Coronary artery (tissue), 2 donors: ENCODE measurements around the gene TRIM71.
"Not testable (repeated sequence)": the region's sequence is repeated elsewhere in the genome, so short reads cannot be mapped to it uniquely, and the experiment has no call there.

Experiments used
- DNase-seq: peaks from one replicate; pipeline ENCODE4 v3.0.0-alpha.2; 2017; ENCODE audit warnings: low spot score
- H3K27ac ChIP-seq, 2 donors: fragments of 200-600 bp; sonication (generic); one replicate each; pipeline ENCODE4 v1.5.1; 2016 to 2019
- H3K4me3 ChIP-seq: fragments of 200-600 bp; sonication (generic); 2 replicates; pipeline ENCODE4 v1.5.1; 2016; ENCODE audit warnings: mild to moderate bottlenecking, moderate library complexity
- TF ChIP-seq, protein P1 (sequence below): fragments of 200-600 bp; sonication (generic); IDR thresholded peaks from one replicate; pipeline ENCODE4 v1.5.1; 2019; ENCODE audit warnings: antibody characterized with exemption

Gene TRIM71

DNA sequence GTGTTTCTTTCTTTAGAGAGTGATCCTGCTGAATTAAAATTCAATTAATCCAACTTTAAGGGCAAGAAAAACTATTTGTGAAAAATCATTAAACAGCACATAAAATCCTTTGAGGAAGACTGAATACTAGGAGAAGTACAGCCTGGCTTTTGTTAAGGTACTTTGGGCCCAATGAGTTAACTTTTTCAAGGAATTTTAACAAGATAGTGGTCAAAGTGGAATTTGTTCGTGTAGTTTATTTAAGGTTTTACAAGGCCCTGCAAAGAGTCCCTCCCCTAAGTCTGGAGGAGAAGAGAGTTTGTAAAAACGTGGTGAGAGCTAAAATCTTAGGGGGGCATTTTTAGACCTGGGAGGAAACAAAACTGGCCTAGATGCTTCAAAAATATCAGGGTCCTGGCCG is 26.0 kb upstream of the TRIM71 start:
- Histone ChIP-seq H3K27ac (no peak overlapping the region), H3K4me3 (no peak overlapping the region)
- no peak for DNase-seq
- TF ChIP-seq, protein P1, sequence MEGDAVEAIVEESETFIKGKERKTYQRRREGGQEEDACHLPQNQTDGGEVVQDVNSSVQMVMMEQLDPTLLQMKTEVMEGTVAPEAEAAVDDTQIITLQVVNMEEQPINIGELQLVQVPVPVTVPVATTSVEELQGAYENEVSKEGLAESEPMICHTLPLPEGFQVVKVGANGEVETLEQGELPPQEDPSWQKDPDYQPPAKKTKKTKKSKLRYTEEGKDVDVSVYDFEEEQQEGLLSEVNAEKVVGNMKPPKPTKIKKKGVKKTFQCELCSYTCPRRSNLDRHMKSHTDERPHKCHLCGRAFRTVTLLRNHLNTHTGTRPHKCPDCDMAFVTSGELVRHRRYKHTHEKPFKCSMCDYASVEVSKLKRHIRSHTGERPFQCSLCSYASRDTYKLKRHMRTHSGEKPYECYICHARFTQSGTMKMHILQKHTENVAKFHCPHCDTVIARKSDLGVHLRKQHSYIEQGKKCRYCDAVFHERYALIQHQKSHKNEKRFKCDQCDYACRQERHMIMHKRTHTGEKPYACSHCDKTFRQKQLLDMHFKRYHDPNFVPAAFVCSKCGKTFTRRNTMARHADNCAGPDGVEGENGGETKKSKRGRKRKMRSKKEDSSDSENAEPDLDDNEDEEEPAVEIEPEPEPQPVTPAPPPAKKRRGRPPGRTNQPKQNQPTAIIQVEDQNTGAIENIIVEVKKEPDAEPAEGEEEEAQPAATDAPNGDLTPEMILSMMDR: no peak

DNA sequence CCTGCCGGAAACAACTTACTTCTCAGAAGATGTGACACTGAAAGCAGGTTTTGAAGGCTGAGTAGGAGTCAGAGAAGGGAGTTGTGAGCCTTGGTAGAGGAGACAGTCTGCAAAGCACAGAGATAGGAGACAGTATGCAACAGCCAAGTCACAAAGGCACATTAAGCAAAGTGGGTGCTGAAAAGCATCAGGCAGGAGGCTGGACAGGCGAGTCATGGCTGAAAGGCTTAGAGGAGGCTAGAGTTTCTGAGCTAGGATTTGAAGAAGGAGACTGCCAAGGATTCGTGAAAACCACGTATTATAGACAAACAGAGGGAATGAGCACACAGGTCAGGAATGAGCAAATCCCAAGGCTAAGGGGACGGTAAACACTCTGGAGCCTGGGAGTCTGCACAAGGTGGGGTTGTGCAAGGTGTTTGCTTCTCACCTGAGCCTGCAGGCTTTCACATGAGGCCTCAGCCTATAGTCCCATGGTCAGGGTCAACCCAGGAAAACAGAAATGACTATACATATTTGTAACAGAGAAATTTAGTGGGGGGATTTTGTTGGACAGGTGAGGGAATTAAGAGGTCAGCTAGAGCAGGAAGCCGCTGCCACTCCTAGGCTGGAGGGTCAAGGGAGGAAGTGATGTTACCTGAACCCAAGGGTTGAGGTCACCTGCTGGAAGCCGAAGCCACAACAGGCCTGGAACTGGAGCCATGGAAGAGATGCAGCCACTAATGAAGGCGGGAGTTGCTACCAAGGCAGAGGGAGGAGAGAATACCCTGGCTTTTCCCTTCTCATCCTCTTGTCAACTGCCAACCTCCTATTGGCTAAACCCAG is 23.1 kb upstream of the TRIM71 start:
- TF ChIP-seq, protein P1: no peak
- Histone ChIP-seq H3K27ac (no peak overlapping the region), H3K4me3 (no peak overlapping the region)
- DNase-seq: no peak

DNA sequence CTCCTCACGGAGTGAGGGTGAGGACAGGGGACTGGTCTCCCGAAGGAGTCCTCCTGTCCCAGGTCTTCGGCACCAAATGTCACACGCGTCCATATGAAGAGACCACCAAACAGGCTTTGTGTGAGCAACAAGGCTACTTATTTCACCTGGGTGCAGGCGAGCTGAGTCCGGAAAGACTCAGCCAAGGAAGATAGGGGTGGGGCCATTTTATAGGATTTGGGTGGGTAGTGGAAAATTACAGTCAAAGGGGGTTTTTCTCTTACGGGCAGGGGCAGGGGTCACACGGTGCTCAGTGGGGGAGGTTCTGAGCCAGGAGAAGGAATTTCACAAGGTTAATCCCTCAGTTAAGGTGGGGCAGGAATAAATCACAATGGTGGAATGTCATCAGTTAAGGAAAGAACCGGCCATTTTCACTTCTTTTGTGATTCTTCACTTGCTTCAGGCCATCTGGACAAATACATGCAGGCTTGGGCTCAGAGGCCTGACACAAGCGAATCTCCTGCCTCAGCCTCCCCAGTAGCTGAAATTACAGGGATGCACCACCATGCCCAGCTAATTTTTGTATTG is 21.3 kb upstream of the TRIM71 start:
- H3K4me3 ChIP-seq, DNase-seq, H3K27ac ChIP-seq: not testable (repeated sequence)

DNA sequence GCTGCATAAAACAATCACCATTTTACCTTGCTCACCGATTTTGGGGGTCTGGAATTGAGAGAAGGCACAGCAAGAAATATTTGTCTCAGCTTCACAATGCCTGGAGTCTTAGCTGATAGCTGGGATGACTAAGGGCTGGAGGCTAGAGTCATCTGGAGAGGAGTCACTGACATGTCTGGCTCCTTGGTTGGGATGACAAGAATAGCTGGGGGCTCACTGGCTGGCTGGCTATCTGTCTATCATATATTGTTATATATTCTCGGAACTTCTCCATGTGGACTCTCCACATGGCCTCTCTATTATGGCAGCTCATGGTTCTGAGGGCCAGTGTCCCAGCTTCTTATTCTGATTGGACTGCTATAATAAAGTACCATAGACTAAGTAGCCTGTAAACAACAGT is 20.0 kb upstream of the TRIM71 start:
- no peak overlapping the region for H3K4me3 ChIP-seq
- TF ChIP-seq, protein P1: no peak
- no peak for DNase-seq

DNA sequence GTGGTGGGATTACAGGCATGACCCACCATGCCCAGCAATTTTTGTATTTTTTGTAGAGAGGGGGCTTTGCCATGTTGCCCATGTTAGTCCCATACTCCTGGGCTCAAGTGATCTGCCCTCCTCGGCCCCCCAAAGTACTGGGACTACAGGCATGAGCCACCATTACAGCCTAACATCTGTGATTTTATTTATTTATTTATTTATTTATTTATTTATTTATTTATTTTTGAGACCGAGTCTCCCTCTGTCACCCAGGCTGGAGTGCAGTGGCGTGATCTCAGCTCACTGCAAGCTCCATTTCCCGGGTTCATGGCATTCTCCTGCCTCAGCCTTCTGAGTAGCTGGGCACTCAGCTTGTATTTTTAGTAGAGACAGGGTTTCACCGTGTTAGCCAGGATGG is 16.4 kb upstream of the TRIM71 start:
- not testable (repeated sequence) for H3K27ac ChIP-seq, DNase-seq, H3K4me3 ChIP-seq

More for the DNA sequence above, 20.0 kb upstream of the TRIM71 start:
- no peak overlapping the region for H3K27ac ChIP-seq

DNA sequence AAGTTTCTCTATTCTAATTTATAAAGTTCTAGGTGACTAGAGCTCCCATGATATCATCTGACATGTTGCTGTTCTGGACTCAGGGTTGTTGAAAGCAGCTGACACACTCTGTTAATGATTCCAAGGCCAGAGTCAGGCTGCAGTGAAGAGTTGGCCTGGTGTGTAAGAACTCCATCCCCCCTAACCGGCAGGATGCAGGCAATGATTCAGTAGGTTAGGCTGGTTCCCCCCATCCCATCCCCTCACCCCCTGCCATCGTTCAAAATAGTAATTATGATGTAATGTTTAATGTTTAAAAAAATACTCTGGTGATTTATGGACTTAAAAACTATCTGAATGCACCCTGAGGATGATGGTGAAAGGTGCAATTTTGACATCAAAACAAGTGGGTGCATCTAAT is 4.6 kb upstream of the TRIM71 start:
- DNase-seq: no peak
- no peak overlapping the region for H3K4me3 ChIP-seq
- TF ChIP-seq, protein P1: no peak
- no peak overlapping the region for H3K27ac ChIP-seq

DNA sequence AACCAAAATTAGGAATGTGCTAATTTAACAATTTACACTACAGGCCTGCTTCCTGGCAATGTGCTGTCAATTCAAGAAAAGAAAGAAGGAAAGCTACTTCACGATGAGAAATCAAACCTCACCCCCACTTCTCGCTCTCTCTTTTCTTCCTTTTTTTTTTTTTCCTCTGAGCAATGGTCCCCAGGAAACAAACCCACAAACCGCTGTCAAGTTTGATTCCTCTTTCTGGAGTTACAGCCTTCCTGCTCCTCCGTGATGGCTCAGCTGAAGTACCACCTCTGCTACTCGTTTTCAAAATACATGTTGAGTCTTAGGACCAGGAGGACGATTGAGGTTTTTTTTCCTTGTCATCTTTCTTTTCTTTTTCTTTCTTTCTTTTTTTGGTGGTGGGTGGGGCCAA is 3.4 kb upstream of the TRIM71 start:
- no peak overlapping the region for H3K27ac ChIP-seq
- TF ChIP-seq, protein P1: no peak
- no peak overlapping the region for H3K4me3 ChIP-seq
- no peak for DNase-seq

DNA sequence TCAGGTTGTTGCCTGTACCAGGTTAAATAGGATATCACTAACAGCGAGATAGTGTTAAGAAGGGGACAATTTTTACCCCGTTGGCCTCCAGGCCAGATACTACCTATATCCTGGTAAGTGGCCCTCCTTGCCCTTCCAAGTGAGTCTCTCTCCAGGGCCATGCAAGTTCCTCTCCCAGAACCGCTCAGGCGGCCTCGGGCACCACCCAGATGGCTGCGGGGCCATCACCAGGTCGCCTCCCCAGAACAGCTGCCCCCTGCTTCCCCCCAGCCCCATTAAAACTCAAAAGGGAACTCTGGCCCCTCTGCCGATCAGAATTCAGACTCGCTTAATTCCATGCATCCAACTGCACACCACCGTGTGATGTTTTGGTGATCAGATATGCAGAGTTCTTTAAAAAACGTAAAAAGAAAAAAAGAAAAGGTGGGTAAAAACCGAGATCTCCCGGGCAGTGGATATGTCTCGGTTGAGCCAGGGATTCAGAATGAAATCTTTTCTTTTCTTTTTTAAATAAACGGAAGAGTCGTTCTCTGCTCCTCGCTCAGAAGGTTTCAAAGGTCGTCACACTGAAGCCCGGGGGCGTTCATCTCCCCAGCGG is 1.9 kb upstream of the TRIM71 start:
- peak overlapping the region; percentile 64 for H3K4me3 ChIP-seq
- TF ChIP-seq, protein P1: no peak
- H3K27ac ChIP-seq: no peak overlapping the region
- no peak for DNase-seq
